Transverse colon (tissue), 4 donors: ENCODE measurements around the gene KIFC1.
"Not testable (repeated sequence)": the region's sequence is repeated elsewhere in the genome, so short reads cannot be mapped to it uniquely, and the experiment has no call there.

Experiments used
- CTCF ChIP-seq, 5 experiments: fragments of 200-600 bp in 3 of 5; fragments of 450-650 bp in 2 of 5; sonication (generic) in 3 of 5; IDR thresholded peaks; 1 replicate in 2 of 5; 2 replicates in 3 of 5; pipeline ENCODE4 v1.5.1; 2016 to 2017; ENCODE audit warnings: antibody characterized with exemption in 5 of 5, inconsistent platforms in 3 of 5, mild to moderate bottlenecking in 2 of 5, moderate library complexity in 1 of 5
- EP300 ChIP-seq: sonication (generic); formaldehyde crosslinking; IDR thresholded peaks from one replicate; pipeline ENCODE4 v1.6.1; 2017; ENCODE audit warnings: antibody characterized with exemption, low read depth
- POLR2A ChIP-seq: fragments of 450-650 bp; IDR thresholded peaks from one replicate; pipeline ENCODE4 v1.6.1; 2016; ENCODE audit warnings: antibody characterized with exemption, mild to moderate bottlenecking, moderate library complexity
- POLR2AphosphoS5 ChIP-seq, 3 donors: sonication (generic); formaldehyde crosslinking; IDR thresholded peaks; one replicate each; pipeline ENCODE4 v1.6.1; 2016; ENCODE audit warnings: antibody characterized with exemption in 3 of 3

GRCh38 chr6:33371901-33372300, 19.7 kb upstream of the KIFC1 start:
- not testable (repeated sequence) for TF ChIP-seq CTCF (IDR thresholded peaks at IDR 0.05); POLR2AphosphoS5 (IDR thresholded peaks at IDR 0.05); POLR2A; EP300
